OCI-LY7 (cell line): ENCODE results near the gene SPAG16. TPM values are rescaled to one million over a fixed set of nuclear protein-coding genes. Genes with fewer than 3 reads are reported as not detected.

Experiments
- BruUV-seq: library from RNA; stranded (reverse); fragments of 400-500 nt; replicated peaks from 2 replicates; lab custom pipeline; 2021; lab: Mats Ljungman, UMichigan
- CTCF ChIA-PET: fragments of 300-600 bp; sonication (Branson Sonifier 250); formaldehyde crosslinking; loops from one replicate; lab custom pipeline; 2022; ENCODE audit warnings: antibody characterized with exemption; ENCODE audit not compliant: unreplicated experiment; lab: Charles Lee
- POLR2A ChIA-PET: fragments of 300-600 bp; sonication (Branson Sonifier 250); formaldehyde crosslinking; loops from one replicate; lab custom pipeline; 2022; ENCODE audit warnings: antibody characterized with exemption; lab: Charles Lee
- DNase-seq: peaks from one replicate; pipeline ENCODE4 v3.0.0-alpha.2; 2015; ENCODE audit warnings: low spot score
- H2AFZ ChIP-seq: fragments of 200-600 bp; sonication (generic), shearing (Covaris generic); 2 replicates; pipeline ENCODE4 v1.6.1; 2014; ENCODE audit warnings: mild to moderate bottlenecking, antibody characterized with exemption, low read length, moderate library complexity
- H3K27ac ChIP-seq: fragments of 200-600 bp; sonication (generic); 2 replicates; pipeline ENCODE4 v1.5.1; 2014; ENCODE audit warnings: mixed run types, low read depth, mild to moderate bottlenecking, moderate library complexity, low read length, inconsistent platforms; ENCODE audit not compliant: poor library complexity, severe bottlenecking
- H3K36me3 ChIP-seq: fragments of 200-600 bp; sonication (generic); 2 replicates; pipeline ENCODE4 v1.6.1; 2014; ENCODE audit warnings: mild to moderate bottlenecking, antibody characterized with exemption, low read length, moderate library complexity, mixed read lengths; ENCODE audit not compliant: insufficient read depth
- H3K4me1 ChIP-seq: fragments of 200-600 bp; sonication (generic); 2 replicates; pipeline ENCODE4 v1.5.1; 2014; ENCODE audit warnings: mild to moderate bottlenecking, low read length; ENCODE audit not compliant: insufficient read depth, poor library complexity, severe bottlenecking
- H3K4me2 ChIP-seq: fragments of 200-600 bp; sonication (generic); 2 replicates; pipeline ENCODE4 v1.6.1; 2014; ENCODE audit warnings: mild to moderate bottlenecking, low read length
- H3K4me3 ChIP-seq: fragments of 200-600 bp; sonication (generic); 2 replicates; pipeline ENCODE4 v1.5.1; 2014; ENCODE audit warnings: mild to moderate bottlenecking, low read depth, low read length; ENCODE audit not compliant: poor library complexity, severe bottlenecking
- H3K79me2 ChIP-seq: fragments of 200-600 bp; sonication (generic); 2 replicates; pipeline ENCODE4 v1.6.1; 2016; ENCODE audit warnings: low read depth, mild to moderate bottlenecking, low read length, moderate library complexity, mixed read lengths; ENCODE audit not compliant: insufficient read depth
- H3K9me2 ChIP-seq: fragments of 200-600 bp; sonication (generic); 2 replicates; pipeline ENCODE4 v1.6.1; 2016; ENCODE audit warnings: mild to moderate bottlenecking, low read length, mixed read lengths; ENCODE audit not compliant: insufficient read depth
- H3K9me3 ChIP-seq: fragments of 200-600 bp; sonication (generic); 2 replicates; pipeline ENCODE4 v1.6.1; 2014; ENCODE audit warnings: mild to moderate bottlenecking, mixed run types, low read length, mixed read lengths
- H4K20me1 ChIP-seq: fragments of 200-600 bp; sonication (generic); 2 replicates; pipeline ENCODE4 v1.6.1; 2014; ENCODE audit warnings: mild to moderate bottlenecking, antibody characterized with exemption, low read length, moderate library complexity, mixed read lengths; ENCODE audit not compliant: insufficient read depth
- CTCF ChIP-seq: fragments of 200-600 bp; sonication (generic); conservative IDR thresholded peaks from 2 replicates; pipeline ENCODE4 v1.5.1; 2014; ENCODE audit warnings: mild to moderate bottlenecking, antibody characterized with exemption, low read length, moderate library complexity, mixed read lengths
- EZH2phosphoT487 ChIP-seq: fragments of 200-600 bp; sonication (generic); IDR thresholded peaks from 2 replicates; pipeline ENCODE4 v1.6.1; 2018; ENCODE audit warnings: low read depth, borderline replicate concordance, mild to moderate bottlenecking, mixed run types, antibody characterized with exemption, low read length, moderate library complexity, mixed read lengths
- intact Hi-C: fragments of 100-400 bp; cut with micrococcal nuclease; formaldehyde crosslinking; loops from one replicate; pipeline ENCODE4 v1.10.0; 2022; ENCODE audit not compliant: unreplicated experiment
- total RNA-seq, 2 experiments: library from RNA; depleted of rRNA in 1 of 2; stranded (reverse); fragments of >200 nt in 1 of 2; shearing (Covaris generic) in 1 of 2; gene quantifications; 2 replicates each; pipeline ENCODE4 v1.2.3, GENCODE V29; 2014 to 2022

SPAG16 gene
- total RNA-seq, 2 experiments from 2014 or later, result 22.1 to 24.2 TPM

GRCh38 chr2:214315324-214315723 lies 1031.1 kb downstream of the SPAG16 start:
- Histone ChIP-seq H3K4me2 (no peak overlapping the region), H4K20me1 (no peaks in the 10 kb centered on the region), H3K79me2 (no peaks in the 10 kb centered on the region), H3K4me1 (no peaks in the 10 kb centered on the region), H2AFZ (no peak overlapping the region), H3K27ac (no peak overlapping the region), H3K36me3 (no peaks in the 10 kb centered on the region), H3K9me2 (no peaks in the 10 kb centered on the region), H3K9me3 (no peaks in the 10 kb centered on the region), H3K4me3 (no peak overlapping the region)
- no TSS peak for BruUV-seq
- ChIA-PET CTCF (no interaction called here), POLR2A (no interaction called here)
- TF ChIP-seq CTCF, result no peak
- DNase-seq, result no peak
- intact Hi-C loops, result no loop called here

GRCh38 chr2:214320211-214320610 lies 1035.9 kb downstream of the SPAG16 start:
- POLR2A ChIA-PET, result interaction anchor here (0.9 kb wide), 1 partner anchor 10 kb away, joined by 4 read pairs; no protein-coding TSS in a partner anchor
- no peak for TF ChIP-seq EZH2phosphoT487
- BruUV-seq, result no TSS peak

GRCh38 chr2:214322662-214323061 lies 1038.4 kb downstream of the SPAG16 start:
- no peak overlapping the region for H3K27ac ChIP-seq
- TF ChIP-seq CTCF (no peak), EZH2phosphoT487 (no peak)
- no peaks in the 10 kb centered on the region for H3K79me2 ChIP-seq
- ChIA-PET POLR2A (no interaction called here), CTCF (no interaction called here)
- H4K20me1 ChIP-seq, result no peaks in the 10 kb centered on the region
- H3K36me3 ChIP-seq, result no peaks in the 10 kb centered on the region
- no peak overlapping the region for H3K4me2 ChIP-seq
- no peaks in the 10 kb centered on the region for H3K4me1 ChIP-seq
- no peak for DNase-seq
- intact Hi-C loops, result no loop called here
- H3K9me3 ChIP-seq, result no peaks in the 10 kb centered on the region
- BruUV-seq, result no TSS peak
- no peak overlapping the region for H2AFZ ChIP-seq
- H3K9me2 ChIP-seq, result no peaks in the 10 kb centered on the region
- H3K4me3 ChIP-seq, result no peak overlapping the region

More at GRCh38 chr2:214320211-214320610, 1035.9 kb downstream of the SPAG16 start:
- Histone ChIP-seq H3K4me3 (no peak overlapping the region), H3K36me3 (no peaks in the 10 kb centered on the region), H3K79me2 (no peaks in the 10 kb centered on the region), H3K4me2 (no peak overlapping the region), H3K9me2 (no peaks in the 10 kb centered on the region), H3K27ac (no peak overlapping the region), H3K9me3 (no peaks in the 10 kb centered on the region), H3K4me1 (no peaks in the 10 kb centered on the region), H2AFZ (no peak overlapping the region), H4K20me1 (no peaks in the 10 kb centered on the region)
- intact Hi-C loops, result no loop called here
- DNase-seq, result no peak
- CTCF ChIA-PET, result no interaction called here
